Measurements from ENCODE around the gene DOCK10.

DOCK10 gene

DNA sequence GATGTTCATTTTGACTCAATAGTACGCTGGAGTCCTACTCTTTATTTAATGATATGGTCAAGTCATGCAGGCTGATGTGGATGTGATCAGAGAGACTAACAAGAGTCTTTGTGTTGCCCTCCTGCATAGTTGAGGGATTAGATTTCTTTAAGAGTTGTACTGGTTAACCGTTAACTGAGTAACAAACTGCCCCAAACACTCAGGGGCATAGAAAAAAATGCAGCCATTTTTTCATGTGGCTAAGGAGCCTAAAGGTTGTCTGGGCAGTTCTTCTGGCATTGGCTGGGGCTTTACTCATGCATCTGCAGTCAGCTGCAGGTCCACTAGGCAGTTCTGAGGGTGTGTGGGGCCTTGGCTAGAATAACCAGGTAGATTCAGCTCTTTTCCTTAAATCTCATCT, 32.5 kb downstream of the DOCK10 start:
- Histone ChIP-seq H3K4me3 (ENCODE audit: low read length) (no peak overlapping the region), H3K9ac (ENCODE audit: low read length) (no peak overlapping the region), H3K27me3 (replicated peaks; ENCODE audit: control insufficient read depth, insufficient read depth, low read length) (no peaks in the 10 kb centered on the region), H3K9me3 (ENCODE audit: control insufficient read depth, low read length) (no peaks in the 10 kb centered on the region), H3K36me3 (ENCODE audit: control insufficient read depth, insufficient read depth, low read length, severe bottlenecking) (no peaks in the 10 kb centered on the region), H3K4me1 (ENCODE audit: control insufficient read depth, insufficient read depth, low read length) (peaks cover 20% of the 10 kb centered on the region)
- no peak for DNase-seq (ENCODE audit: low read depth)

DNA sequence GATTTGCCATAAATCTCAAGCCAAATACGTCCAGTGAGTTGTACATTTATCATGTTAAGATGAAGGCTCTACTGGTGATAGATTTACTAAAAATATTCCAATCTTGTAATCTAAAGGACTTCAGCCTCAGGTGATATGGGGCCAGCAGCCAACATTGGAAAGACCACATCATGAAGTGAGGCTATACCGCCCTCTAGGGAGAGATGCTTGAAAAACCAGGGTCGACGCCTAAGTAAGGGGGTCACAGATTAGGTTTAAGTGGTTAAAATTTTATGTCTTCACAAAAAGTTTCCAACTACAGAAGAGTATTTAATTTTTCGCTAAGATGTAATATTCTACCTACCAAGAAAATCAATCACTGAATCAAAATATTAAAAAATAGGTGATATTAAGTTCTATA, 33.3 kb downstream of the DOCK10 start:
- DNase-seq (ENCODE audit: low read depth) = no peak

DNA sequence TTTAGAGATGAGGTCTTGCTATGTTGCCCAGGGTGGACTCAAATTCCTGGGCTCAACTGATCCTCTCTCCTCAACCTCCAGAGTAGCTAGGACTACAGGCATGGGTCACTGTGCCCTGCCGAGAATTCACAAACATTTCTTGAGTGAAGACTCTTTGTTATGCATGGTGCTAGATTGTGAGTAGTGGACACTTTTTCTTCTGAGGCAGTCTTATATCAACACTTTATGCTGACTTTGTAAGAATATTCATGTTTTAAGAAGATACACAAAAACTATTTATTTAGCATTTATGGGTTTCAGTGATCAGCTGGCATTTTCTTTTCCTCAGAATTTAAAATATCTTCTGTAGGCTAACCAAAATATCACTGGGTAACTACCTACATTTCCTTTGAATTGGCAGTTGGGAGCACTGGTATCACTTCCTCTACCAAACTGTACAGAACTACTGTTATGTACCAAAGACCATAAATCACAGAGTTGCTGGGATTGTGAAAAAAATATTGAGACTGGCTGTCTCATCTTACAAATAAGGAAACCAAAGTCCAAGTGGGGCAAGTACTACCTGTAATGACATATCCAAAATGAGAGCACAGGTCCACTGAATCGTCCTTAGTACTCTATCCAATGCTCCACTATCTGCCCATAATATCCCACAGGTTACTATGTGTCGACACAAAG, 34.0 kb downstream of the DOCK10 start:
- H3K4me1 ChIP-seq (ENCODE audit: control insufficient read depth, insufficient read depth, low read length) = peaks cover 20% of the 10 kb centered on the region
- no peak overlapping the region for H3K4me3 ChIP-seq (ENCODE audit: low read length)
- no peaks in the 10 kb centered on the region for H3K36me3 ChIP-seq (ENCODE audit: control insufficient read depth, insufficient read depth, low read length, severe bottlenecking)
- no peaks in the 10 kb centered on the region for H3K27me3 ChIP-seq (replicated peaks; ENCODE audit: control insufficient read depth, insufficient read depth, low read length)
- no peak overlapping the region for H3K9ac ChIP-seq (ENCODE audit: low read length)
- DNase-seq (ENCODE audit: low read depth) = no peak
- no peaks in the 10 kb centered on the region for H3K9me3 ChIP-seq (ENCODE audit: control insufficient read depth, low read length)

More for the DNA sequence above, 33.3 kb downstream of the DOCK10 start:
- no peaks in the 10 kb centered on the region for H3K9me3 ChIP-seq (ENCODE audit: control insufficient read depth, low read length)
- H3K4me1 ChIP-seq (ENCODE audit: control insufficient read depth, insufficient read depth, low read length) = peaks cover 20% of the 10 kb centered on the region
- H3K36me3 ChIP-seq (ENCODE audit: control insufficient read depth, insufficient read depth, low read length, severe bottlenecking) = no peaks in the 10 kb centered on the region
- no peak overlapping the region for H3K4me3 ChIP-seq (ENCODE audit: low read length)
- no peak overlapping the region for H3K9ac ChIP-seq (ENCODE audit: low read length)
- H3K27me3 ChIP-seq (replicated peaks; ENCODE audit: control insufficient read depth, insufficient read depth, low read length) = no peaks in the 10 kb centered on the region

DNA sequence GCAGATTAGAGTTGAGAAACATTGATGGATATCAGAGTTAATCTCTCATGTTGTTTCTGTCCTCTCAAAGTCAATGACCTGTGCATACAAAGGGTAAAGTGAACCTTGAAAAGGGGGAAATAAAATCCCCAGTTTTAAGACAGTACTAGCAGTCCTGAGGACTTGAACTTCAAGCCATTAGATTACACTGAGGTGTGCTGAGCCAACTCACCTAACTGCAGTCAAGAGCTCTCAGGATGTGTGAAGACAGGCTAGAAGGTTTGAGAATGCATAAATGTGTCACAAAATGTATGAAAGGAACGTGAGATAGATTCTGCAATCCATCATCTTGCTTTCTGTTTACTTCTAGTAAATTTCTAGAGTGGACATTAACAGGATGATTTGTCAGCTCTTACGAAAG, 35.5 kb downstream of the DOCK10 start:
- Histone ChIP-seq H3K4me1 (ENCODE audit: control insufficient read depth, insufficient read depth, low read length) (peaks cover 17% of the 10 kb centered on the region), H3K9ac (ENCODE audit: low read length) (no peak overlapping the region), H3K36me3 (ENCODE audit: control insufficient read depth, insufficient read depth, low read length, severe bottlenecking) (no peaks in the 10 kb centered on the region), H3K4me3 (ENCODE audit: low read length) (no peak overlapping the region), H3K27me3 (replicated peaks; ENCODE audit: control insufficient read depth, insufficient read depth, low read length) (no peaks in the 10 kb centered on the region), H3K9me3 (ENCODE audit: control insufficient read depth, low read length) (no peaks in the 10 kb centered on the region)
- DNase-seq (ENCODE audit: low read depth) = no peak

DNA sequence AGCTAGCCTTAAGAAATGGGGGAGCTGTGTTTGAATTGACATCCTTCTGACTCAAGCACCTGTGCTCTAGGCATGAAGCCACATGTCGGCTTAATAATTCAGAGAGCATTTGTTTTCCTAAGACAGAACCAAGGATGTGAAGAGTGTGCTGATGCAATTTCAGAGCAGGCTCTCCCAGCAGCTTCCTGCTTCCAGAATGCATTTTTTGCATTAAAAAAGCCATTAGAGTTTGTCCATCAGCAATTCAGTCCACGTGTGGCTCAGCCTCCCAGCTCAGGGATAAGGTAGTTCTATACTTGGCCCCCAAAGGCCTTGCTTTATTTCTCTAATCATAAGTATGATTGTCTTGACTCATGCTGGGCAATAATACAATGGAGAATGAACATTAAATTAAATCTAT, 37.7 kb downstream of the DOCK10 start:
- Histone ChIP-seq H3K27me3 (replicated peaks; ENCODE audit: control insufficient read depth, insufficient read depth, low read length) (no peaks in the 10 kb centered on the region), H3K4me3 (ENCODE audit: low read length) (no peak overlapping the region), H3K4me1 (ENCODE audit: control insufficient read depth, insufficient read depth, low read length) (peaks cover 6% of the 10 kb centered on the region), H3K9ac (ENCODE audit: low read length) (no peak overlapping the region), H3K36me3 (ENCODE audit: control insufficient read depth, insufficient read depth, low read length, severe bottlenecking) (no peaks in the 10 kb centered on the region), H3K9me3 (ENCODE audit: control insufficient read depth, low read length) (no peaks in the 10 kb centered on the region)
- DNase-seq (ENCODE audit: low read depth) = peak; percentile 50

DNA sequence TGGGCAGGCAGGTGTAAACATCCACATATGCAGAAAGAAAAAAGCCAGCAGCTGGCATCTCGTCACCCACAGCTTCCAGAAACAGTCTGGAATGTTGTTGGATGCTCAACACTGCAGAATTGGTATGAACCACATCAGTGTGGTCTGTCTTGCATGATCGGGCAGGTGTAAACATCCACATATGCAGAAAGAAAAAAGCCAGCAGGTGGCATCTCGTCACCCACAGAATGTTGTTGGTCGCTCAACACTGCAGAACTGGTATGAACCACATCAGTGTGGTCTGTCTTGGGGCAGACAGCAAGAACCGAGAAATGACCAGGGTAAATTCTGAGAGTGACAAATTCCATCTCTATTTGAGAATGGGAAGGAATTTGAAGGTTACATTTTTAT, 39.6 kb downstream of the DOCK10 start:
- no peak overlapping the region for H3K9ac ChIP-seq (ENCODE audit: low read length)
- no peak for DNase-seq (ENCODE audit: low read depth)
- H3K4me3 ChIP-seq (ENCODE audit: low read length) = no peak overlapping the region
- no peaks in the 10 kb centered on the region for H3K36me3 ChIP-seq (ENCODE audit: control insufficient read depth, insufficient read depth, low read length, severe bottlenecking)
- H3K27me3 ChIP-seq (replicated peaks; ENCODE audit: control insufficient read depth, insufficient read depth, low read length) = no peaks in the 10 kb centered on the region
- H3K4me1 ChIP-seq (ENCODE audit: control insufficient read depth, insufficient read depth, low read length) = peaks cover 12% of the 10 kb centered on the region
- no peaks in the 10 kb centered on the region for H3K9me3 ChIP-seq (ENCODE audit: control insufficient read depth, low read length)

DNA sequence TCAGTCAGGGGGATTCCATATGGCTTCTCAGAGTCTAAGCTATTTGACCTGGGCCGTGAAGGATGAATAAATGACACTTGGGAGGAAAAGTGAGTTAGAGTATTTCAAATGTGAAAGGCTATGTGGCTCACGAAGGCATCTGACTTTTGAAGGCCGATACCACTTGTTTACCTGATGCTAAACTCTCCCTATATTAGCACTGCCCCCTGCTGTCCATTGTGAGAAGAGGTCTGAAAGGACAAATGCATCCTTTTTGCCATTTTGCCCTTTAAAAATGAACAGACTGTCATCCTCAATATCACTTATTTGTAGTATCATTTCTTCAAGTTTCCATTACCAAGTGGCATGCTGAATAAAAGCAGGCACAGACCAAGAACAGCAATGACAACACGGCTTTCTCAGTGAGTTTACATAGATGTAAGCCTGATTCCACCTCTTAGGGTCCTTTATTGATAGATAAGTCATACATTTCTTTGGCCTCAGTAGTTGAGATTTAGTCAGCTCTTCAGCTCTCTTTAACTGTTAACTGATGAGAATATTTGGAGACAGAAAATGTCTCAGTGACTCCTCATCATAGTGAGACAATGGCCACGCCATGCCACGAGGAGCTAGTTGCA, 40.1 kb downstream of the DOCK10 start:
- peak; percentile 91 for DNase-seq (ENCODE audit: low read depth)
- Histone ChIP-seq H3K4me1 (ENCODE audit: control insufficient read depth, insufficient read depth, low read length) (peaks cover 13% of the 10 kb centered on the region), H3K4me3 (ENCODE audit: low read length) (no peak overlapping the region), H3K36me3 (ENCODE audit: control insufficient read depth, insufficient read depth, low read length, severe bottlenecking) (no peaks in the 10 kb centered on the region), H3K9me3 (ENCODE audit: control insufficient read depth, low read length) (no peaks in the 10 kb centered on the region), H3K27me3 (replicated peaks; ENCODE audit: control insufficient read depth, insufficient read depth, low read length) (no peaks in the 10 kb centered on the region), H3K9ac (ENCODE audit: low read length) (peak overlapping the region; percentile 4)

DNA sequence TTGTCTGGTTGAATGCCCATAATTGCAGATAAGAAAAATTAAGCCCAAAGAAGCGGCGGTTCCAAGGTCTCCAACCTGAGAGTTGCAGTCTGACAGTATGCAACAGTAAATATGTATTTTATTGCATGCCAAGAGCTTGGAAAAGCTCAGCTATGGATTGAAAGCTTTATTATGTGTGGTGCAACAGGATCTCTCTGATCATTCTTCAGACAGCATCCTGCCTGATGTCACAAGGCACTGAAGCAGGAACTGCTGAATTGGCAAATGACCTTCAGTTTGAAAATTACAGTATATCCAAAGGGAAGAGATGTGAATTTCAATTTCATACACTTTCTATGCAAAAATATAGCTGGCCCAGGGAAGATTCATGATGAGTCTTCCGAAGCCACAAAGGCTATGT, 42.5 kb downstream of the DOCK10 start:
- Histone ChIP-seq H3K4me3 (ENCODE audit: low read length) (no peak overlapping the region), H3K36me3 (ENCODE audit: control insufficient read depth, insufficient read depth, low read length, severe bottlenecking) (no peaks in the 10 kb centered on the region), H3K27me3 (replicated peaks; ENCODE audit: control insufficient read depth, insufficient read depth, low read length) (no peaks in the 10 kb centered on the region), H3K9me3 (ENCODE audit: control insufficient read depth, low read length) (no peaks in the 10 kb centered on the region), H3K9ac (ENCODE audit: low read length) (no peak overlapping the region), H3K4me1 (ENCODE audit: control insufficient read depth, insufficient read depth, low read length) (peaks cover 22% of the 10 kb centered on the region)
- DNase-seq (ENCODE audit: low read depth) = peak; percentile 34

DNA sequence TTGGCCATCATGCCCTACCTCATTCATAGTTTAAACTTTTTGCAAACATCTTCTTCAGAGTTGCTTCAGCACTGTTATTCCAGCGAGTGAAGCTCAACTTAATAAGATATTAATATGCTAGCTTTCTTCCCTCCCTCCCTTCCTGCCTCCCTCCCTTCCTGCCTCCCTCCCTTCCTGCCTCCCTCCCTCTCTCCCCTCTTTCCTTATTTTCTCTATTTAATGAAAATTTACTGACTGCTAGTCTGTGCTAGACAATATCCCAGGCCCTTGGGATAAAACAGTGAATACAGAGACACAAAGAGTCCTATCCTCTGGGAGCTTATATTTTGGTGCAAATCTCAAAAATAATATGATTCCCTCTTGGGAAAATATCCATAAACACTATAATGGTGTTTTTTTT, 42.9 kb downstream of the DOCK10 start:
- no peak for DNase-seq (ENCODE audit: low read depth)
- no peaks in the 10 kb centered on the region for H3K9me3 ChIP-seq (ENCODE audit: control insufficient read depth, low read length)
- no peaks in the 10 kb centered on the region for H3K27me3 ChIP-seq (replicated peaks; ENCODE audit: control insufficient read depth, insufficient read depth, low read length)
- H3K4me3 ChIP-seq (ENCODE audit: low read length) = no peak overlapping the region
- no peak overlapping the region for H3K9ac ChIP-seq (ENCODE audit: low read length)
- H3K4me1 ChIP-seq (ENCODE audit: control insufficient read depth, insufficient read depth, low read length) = peaks cover 22% of the 10 kb centered on the region
- H3K36me3 ChIP-seq (ENCODE audit: control insufficient read depth, insufficient read depth, low read length, severe bottlenecking) = no peaks in the 10 kb centered on the region

DNA sequence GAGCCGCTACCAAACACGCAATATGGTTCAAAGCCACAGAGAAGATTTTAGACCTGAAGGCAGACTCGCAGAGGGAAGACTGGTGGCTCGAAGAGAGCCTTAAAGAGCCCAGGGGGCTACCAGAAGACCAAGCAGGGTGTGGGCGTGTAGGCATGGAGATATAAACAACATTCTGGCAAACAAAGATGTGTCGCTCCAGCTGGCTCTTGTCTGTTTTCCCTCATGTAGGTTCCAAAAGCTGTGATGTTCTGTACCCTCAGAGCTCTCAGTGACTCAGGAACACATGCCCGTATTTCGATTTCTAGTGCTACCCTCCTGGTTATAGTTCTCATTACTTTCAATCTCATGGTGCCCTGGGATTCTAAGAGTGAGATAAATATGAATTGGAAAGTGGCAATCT, 44.5 kb downstream of the DOCK10 start:
- Histone ChIP-seq H3K36me3 (ENCODE audit: control insufficient read depth, insufficient read depth, low read length, severe bottlenecking) (no peaks in the 10 kb centered on the region), H3K4me1 (ENCODE audit: control insufficient read depth, insufficient read depth, low read length) (peaks cover 22% of the 10 kb centered on the region), H3K9me3 (ENCODE audit: control insufficient read depth, low read length) (no peaks in the 10 kb centered on the region), H3K4me3 (ENCODE audit: low read length) (no peak overlapping the region), H3K27me3 (replicated peaks; ENCODE audit: control insufficient read depth, insufficient read depth, low read length) (no peaks in the 10 kb centered on the region), H3K9ac (ENCODE audit: low read length) (no peak overlapping the region)
- DNase-seq (ENCODE audit: low read depth) = peak; percentile 47

DNA sequence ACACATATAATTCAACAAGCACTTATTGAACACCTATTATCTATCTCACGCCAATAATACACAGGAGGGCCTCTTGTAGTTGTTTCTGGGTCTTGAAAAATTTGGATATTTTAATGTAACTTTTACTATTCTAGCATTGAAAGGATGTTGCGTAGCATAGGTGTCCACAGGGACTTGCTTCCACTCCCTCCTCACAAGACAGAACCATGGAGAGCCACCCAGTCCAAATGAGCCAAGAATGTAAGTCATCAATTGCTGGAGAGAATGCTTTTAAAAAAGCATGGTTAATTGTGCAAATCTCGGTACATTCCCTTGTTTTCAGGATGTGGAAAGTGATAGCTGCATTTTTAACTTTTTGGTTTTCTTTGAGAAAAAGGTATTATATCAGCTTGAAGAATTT, 46.8 kb downstream of the DOCK10 start:
- H3K4me1 ChIP-seq (ENCODE audit: control insufficient read depth, insufficient read depth, low read length) = peaks cover 27% of the 10 kb centered on the region
- H3K36me3 ChIP-seq (ENCODE audit: control insufficient read depth, insufficient read depth, low read length, severe bottlenecking) = no peaks in the 10 kb centered on the region
- no peak for DNase-seq (ENCODE audit: low read depth)
- H3K27me3 ChIP-seq (replicated peaks; ENCODE audit: control insufficient read depth, insufficient read depth, low read length) = no peaks in the 10 kb centered on the region
- H3K9me3 ChIP-seq (ENCODE audit: control insufficient read depth, low read length) = no peaks in the 10 kb centered on the region
- no peak overlapping the region for H3K9ac ChIP-seq (ENCODE audit: low read length)
- H3K4me3 ChIP-seq (ENCODE audit: low read length) = no peak overlapping the region

All from adipocyte (in vitro differentiated cells).